Measurements from ENCODE around the gene TMEM63A.
"Not testable (repeated sequence)": the region's sequence is repeated elsewhere in the genome, so short reads cannot be mapped to it uniquely, and the experiment has no call there.

Gene TMEM63A

DNA sequence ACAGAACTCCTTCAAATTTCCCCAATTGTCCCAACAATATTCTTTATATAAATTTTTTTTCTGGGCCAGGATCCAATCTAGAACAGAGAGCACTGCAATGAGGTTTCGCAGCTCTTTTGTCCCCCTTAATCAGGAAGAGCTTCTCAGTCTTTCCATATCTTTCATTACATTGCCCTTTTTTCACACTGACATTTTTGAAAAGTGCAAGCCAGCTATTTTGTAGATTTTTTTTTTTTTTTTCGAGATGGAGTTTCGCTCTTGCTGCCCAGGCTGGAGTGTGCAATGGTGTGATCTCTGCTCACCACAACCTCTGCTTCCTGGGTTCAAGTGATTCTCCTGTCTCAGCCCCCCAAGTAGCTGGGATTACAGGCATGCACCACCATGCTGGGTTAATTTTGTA lies 75.4 kb downstream of the TMEM63A start:
- H3K4me3 ChIP-seq (ENCODE audit: low read depth, low read length): not testable (repeated sequence)

- no peak overlapping the region for H3K4me3 ChIP-seq (ENCODE audit: low read depth, low read length)
Measured at GRCh38 chr1:225806249-225806648, 75.9 kb downstream of the TMEM63A start.

DNA sequence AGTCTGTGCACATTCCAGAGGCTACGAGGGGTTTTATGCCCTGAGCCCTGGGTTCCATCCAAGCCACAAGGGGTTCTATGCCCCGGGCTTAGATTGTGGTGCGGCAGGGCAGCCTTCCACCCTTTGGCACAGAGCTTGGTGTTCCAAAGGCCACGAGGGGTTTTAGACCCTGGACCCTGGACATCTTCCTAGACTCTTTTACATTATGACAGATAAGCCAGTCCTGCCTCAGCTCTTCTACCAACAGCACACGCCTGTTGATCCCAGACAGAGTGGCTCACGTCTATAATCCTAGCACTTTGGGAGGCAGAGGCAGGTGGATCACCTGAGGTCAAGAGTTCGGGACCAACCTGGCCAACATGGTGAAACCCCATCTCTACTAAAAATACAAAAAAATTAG lies 81.0 kb downstream of the TMEM63A start:
- H3K4me3 ChIP-seq (ENCODE audit: low read depth, low read length): not testable (repeated sequence)

DNA sequence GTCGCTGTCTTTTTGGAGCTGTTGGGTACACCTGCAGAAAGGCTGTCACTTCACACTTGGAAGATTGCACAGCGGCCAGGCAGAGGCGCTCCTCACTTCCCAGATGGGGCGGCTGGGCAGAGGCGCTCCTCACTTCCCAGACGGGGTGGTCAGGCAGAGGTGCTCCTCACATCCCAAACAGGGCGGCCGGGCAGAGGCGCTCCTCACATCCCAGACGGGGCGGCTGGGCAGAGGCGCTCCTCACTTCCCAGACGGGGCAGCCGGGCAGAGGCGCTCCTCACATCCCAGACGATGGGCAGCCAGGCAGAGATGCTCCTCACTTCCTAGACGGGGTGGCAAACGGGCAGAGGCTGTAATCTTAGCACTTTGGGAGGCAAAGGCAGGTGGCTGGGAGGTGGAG lies 86.1 kb downstream of the TMEM63A start:
- H3K4me3 ChIP-seq (ENCODE audit: low read depth, low read length): not testable (repeated sequence)
